A673 (cell line): ENCODE measurements around the gene DGAT2. TPM values are rescaled to one million over a fixed set of nuclear protein-coding genes. Genes with fewer than 3 reads are reported as not detected.

Experiments
- BruUV-seq: library from RNA; stranded (reverse); fragments of 400-500 nt; replicated peaks from 2 replicates; lab custom pipeline; 2021; lab: Mats Ljungman, UMichigan
- CTCF ChIA-PET: fragments of 300-600 bp; sonication (Branson Sonifier 250); formaldehyde crosslinking; loops from one replicate; lab custom pipeline; 2022; ENCODE audit warnings: antibody characterized with exemption; lab: Charles Lee
- POLR2A ChIA-PET: fragments of 300-600 bp; sonication (Branson Sonifier 250); formaldehyde crosslinking; loops from one replicate; lab custom pipeline; 2022; ENCODE audit warnings: antibody characterized with exemption; ENCODE audit not compliant: low non-redundant PET; lab: Charles Lee
- DNase-seq: peaks from one replicate; pipeline ENCODE4 v3.0.0-alpha.2; 2015; ENCODE audit warnings: low spot score
- H3K27ac ChIP-seq: fragments of 200-600 bp; sonication (generic); 2 replicates; pipeline ENCODE4 v1.5.1; 2016; ENCODE audit warnings: mixed run types, low read depth, mild to moderate bottlenecking, mixed read lengths, antibody characterized with exemption, low read length; ENCODE audit not compliant: poor library complexity, severe bottlenecking
- H3K27me3 ChIP-seq: fragments of 200-600 bp; sonication (generic); replicated peaks from 2 replicates; pipeline ENCODE4 v1.6.1; 2017; ENCODE audit warnings: mixed run types, low read depth, mild to moderate bottlenecking, mixed read lengths, antibody characterized with exemption, low read length; ENCODE audit not compliant: insufficient read depth, poor library complexity
- H3K36me3 ChIP-seq: fragments of 200-600 bp; sonication (generic); 2 replicates; pipeline ENCODE4 v1.6.1; 2016; ENCODE audit warnings: mixed run types, mild to moderate bottlenecking, mixed read lengths, antibody characterized with exemption, low read length; ENCODE audit not compliant: insufficient read depth, poor library complexity, severe bottlenecking
- H3K4me1 ChIP-seq: fragments of 200-600 bp; sonication (generic); 2 replicates; pipeline ENCODE4 v1.6.1; 2017; ENCODE audit warnings: mixed run types, mild to moderate bottlenecking, mixed read lengths, antibody characterized with exemption, low read length; ENCODE audit not compliant: insufficient read depth, poor library complexity, severe bottlenecking
- H3K4me3 ChIP-seq: fragments of 200-600 bp; sonication (generic); 2 replicates; pipeline ENCODE4 v1.5.1; 2016; ENCODE audit warnings: low read depth, mixed run types, mild to moderate bottlenecking, mixed read lengths, low read length; ENCODE audit not compliant: poor library complexity, severe bottlenecking
- H3K9me3 ChIP-seq: fragments of 200-600 bp; sonication (generic); 2 replicates; pipeline ENCODE4 v1.6.1; 2016; ENCODE audit warnings: mixed run types, low read depth, mild to moderate bottlenecking, mixed read lengths, antibody characterized with exemption, low read length; ENCODE audit not compliant: poor library complexity, severe bottlenecking
- EZH2 ChIP-seq: fragments of 200-600 bp; sonication (generic); IDR thresholded peaks from 2 replicates; pipeline ENCODE4 v1.6.1; 2017; ENCODE audit warnings: borderline replicate concordance, low read depth, mild to moderate bottlenecking, mixed read lengths, antibody characterized with exemption, low read length; ENCODE audit not compliant: poor library complexity, severe bottlenecking
- intact Hi-C: fragments of 100-400 bp; cut with micrococcal nuclease; formaldehyde crosslinking; loops from one replicate; pipeline ENCODE4 v1.10.0; 2022; ENCODE audit not compliant: unreplicated experiment
- total RNA-seq: library from RNA; stranded (reverse); gene quantifications from 2 replicates; pipeline ENCODE4 v1.2.3, GENCODE V29; 2021
- TF ChIP-seq, protein P1 (sequence below): fragments of 300-800, 200-600 bp; sonication (generic); conservative IDR thresholded peaks from 2 replicates; pipeline ENCODE4 v1.5.1; 2017; ENCODE audit warnings: low read depth, mild to moderate bottlenecking, antibody characterized with exemption, low read length, moderate library complexity, mixed read lengths

DGAT2 gene
- total RNA-seq, 1 experiment from 2014 or later, result 3.7 TPM

DNA sequence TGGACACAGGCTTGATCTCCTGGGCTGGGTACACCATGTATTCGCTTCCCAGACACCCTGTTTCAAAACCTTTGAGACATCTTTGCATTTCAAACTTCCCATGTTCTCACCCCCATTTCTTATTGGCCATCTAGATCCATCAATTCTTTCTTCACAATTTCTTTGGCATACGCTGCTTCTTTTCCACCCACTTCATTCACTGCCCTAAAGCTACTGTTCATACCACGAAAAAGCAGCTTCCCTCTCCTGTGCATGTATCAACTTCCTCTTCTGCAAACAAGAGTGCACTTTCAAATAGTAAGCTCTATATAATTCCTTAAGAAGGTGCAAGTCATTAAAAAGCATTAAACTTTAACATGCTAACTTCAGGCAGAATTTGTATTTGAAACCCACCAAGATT lies 67.8 kb downstream of the DGAT2 start:
- no peak overlapping the region for H3K4me3 ChIP-seq
- no peak overlapping the region for H3K27ac ChIP-seq
- ChIA-PET POLR2A (no interaction called here), CTCF (no interaction called here)
- intact Hi-C loops, result no loop called here
- no peaks in the 10 kb centered on the region for H3K27me3 ChIP-seq
- no peaks in the 10 kb centered on the region for H3K9me3 ChIP-seq
- H3K4me1 ChIP-seq, result no peaks in the 10 kb centered on the region
- BruUV-seq, result no TSS peak
- no peak for DNase-seq
- TF ChIP-seq EZH2, result no peak
- TF ChIP-seq, protein P1, sequence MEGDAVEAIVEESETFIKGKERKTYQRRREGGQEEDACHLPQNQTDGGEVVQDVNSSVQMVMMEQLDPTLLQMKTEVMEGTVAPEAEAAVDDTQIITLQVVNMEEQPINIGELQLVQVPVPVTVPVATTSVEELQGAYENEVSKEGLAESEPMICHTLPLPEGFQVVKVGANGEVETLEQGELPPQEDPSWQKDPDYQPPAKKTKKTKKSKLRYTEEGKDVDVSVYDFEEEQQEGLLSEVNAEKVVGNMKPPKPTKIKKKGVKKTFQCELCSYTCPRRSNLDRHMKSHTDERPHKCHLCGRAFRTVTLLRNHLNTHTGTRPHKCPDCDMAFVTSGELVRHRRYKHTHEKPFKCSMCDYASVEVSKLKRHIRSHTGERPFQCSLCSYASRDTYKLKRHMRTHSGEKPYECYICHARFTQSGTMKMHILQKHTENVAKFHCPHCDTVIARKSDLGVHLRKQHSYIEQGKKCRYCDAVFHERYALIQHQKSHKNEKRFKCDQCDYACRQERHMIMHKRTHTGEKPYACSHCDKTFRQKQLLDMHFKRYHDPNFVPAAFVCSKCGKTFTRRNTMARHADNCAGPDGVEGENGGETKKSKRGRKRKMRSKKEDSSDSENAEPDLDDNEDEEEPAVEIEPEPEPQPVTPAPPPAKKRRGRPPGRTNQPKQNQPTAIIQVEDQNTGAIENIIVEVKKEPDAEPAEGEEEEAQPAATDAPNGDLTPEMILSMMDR, result no peak
- no peaks in the 10 kb centered on the region for H3K36me3 ChIP-seq

DNA sequence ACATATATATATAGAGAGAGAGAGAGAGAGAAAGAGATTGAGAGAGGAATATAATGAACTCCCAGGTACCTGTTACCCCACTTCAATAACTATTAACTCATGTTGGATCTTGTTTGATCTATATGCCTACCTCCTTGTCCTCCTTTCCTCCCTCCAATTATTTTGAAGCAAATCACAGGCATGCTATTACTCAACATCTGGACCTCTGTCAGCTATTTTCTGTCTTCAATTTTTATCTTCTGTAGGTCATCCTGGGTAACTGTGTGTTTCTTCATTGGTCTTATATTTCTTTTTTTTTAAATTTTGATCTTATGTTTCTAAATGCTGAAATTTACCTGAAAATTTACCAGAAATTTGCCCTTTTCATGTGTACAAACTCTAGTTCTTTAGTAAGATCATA lies 71.3 kb downstream of the DGAT2 start:
- H3K36me3 ChIP-seq, result no peaks in the 10 kb centered on the region
- intact Hi-C loops, result no loop called here
- BruUV-seq, result no TSS peak
- DNase-seq, result no peak
- H3K9me3 ChIP-seq, result no peaks in the 10 kb centered on the region
- ChIA-PET POLR2A (no interaction called here), CTCF (no interaction called here)
- H3K27me3 ChIP-seq, result no peaks in the 10 kb centered on the region
- no peak overlapping the region for H3K27ac ChIP-seq
- no peaks in the 10 kb centered on the region for H3K4me1 ChIP-seq
- H3K4me3 ChIP-seq, result no peak overlapping the region
- TF ChIP-seq, protein P1, result no peak
- TF ChIP-seq EZH2, result no peak

DNA sequence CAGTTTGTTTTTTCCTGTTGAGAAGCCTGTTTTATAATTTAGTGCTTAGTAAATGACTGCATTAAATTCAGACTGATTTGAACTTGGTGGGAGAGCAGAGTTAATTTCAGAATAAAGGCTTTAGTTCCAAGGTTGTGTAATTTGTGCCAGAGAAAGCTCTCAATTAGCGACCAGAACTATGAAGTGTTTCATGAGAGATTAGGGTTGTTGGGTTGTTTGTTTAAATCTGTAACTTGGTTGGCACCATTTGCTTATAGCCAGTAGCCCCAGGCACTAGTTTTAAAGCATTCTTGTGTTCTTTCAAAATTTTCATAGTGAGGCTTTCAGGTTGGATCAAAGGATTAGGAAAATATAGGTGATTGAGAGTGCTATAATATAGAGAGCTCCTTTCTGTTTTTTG lies 71.9 kb downstream of the DGAT2 start:
- DNase-seq, result no peak
- Histone ChIP-seq H3K4me3 (no peak overlapping the region), H3K9me3 (no peaks in the 10 kb centered on the region), H3K36me3 (no peaks in the 10 kb centered on the region), H3K27ac (no peak overlapping the region), H3K27me3 (no peaks in the 10 kb centered on the region), H3K4me1 (no peaks in the 10 kb centered on the region)
- CTCF ChIA-PET, result no interaction called here
- TF ChIP-seq, protein P1, result no peak
- no peak for TF ChIP-seq EZH2
- no TSS peak for BruUV-seq
- POLR2A ChIA-PET, result no interaction called here
- intact Hi-C loops, result no loop called here
